Smooth muscle cell of the brain vasculature (primary cell): ENCODE data around the gene WIPF2.
A peak's percentile ranks its signal among the peaks of the same experiment; 100 is the strongest.

Experiments used
- DNase-seq: peaks from one replicate; pipeline ENCODE4 v3.0.0-alpha.2; 2012; ENCODE audit warnings: low read depth, low spot score

The WIPF2 gene

GRCh38 chr17:40313668-40314583, 94.8 kb downstream of the WIPF2 start:
- no peak for DNase-seq

- DNase-seq, result no peak
Measured at GRCh38 chr17:40314584-40314956, 95.5 kb downstream of the WIPF2 start.

GRCh38 chr17:40315206-40315605, 96.1 kb downstream of the WIPF2 start:
- no peak for DNase-seq

- DNase-seq, result no peak
Measured at GRCh38 chr17:40315678-40316570, 96.8 kb downstream of the WIPF2 start.

GRCh38 chr17:40316571-40317344, 97.7 kb downstream of the WIPF2 start:
- DNase-seq, result no peak

GRCh38 chr17:40317345-40317873, 98.3 kb downstream of the WIPF2 start:
- DNase-seq, result no peak

GRCh38 chr17:40317880-40318829, 99.1 kb downstream of the WIPF2 start:
- peak; percentile 93 for DNase-seq

GRCh38 chr17:40318830-40319391, 99.8 kb downstream of the WIPF2 start:
- no peak for DNase-seq

- DNase-seq, result no peak
Measured at GRCh38 chr17:40319651-40320540, 100.8 kb downstream of the WIPF2 start.

GRCh38 chr17:40320756-40321523, 101.8 kb downstream of the WIPF2 start:
- DNase-seq, result no peak

GRCh38 chr17:40321524-40321929, 102.4 kb downstream of the WIPF2 start:
- DNase-seq, result no peak

- no peak for DNase-seq
Measured at GRCh38 chr17:40321961-40322357, 102.9 kb downstream of the WIPF2 start.

- no peak for DNase-seq
Measured at GRCh38 chr17:40322358-40323315, 103.5 kb downstream of the WIPF2 start.

GRCh38 chr17:40323391-40324381, 104.6 kb downstream of the WIPF2 start:
- no peak for DNase-seq

GRCh38 chr17:40325156-40326013, 106.3 kb downstream of the WIPF2 start:
- DNase-seq, result no peak
